GM12874 (cell line): ENCODE results near the gene RFLNA.

Source experiments
- CTCF ChIP-seq: IDR thresholded peaks from 2 replicates; pipeline ENCODE4 v1.5.1; 2011; ENCODE audit warnings: low read depth, mild to moderate bottlenecking, control low read depth, low read length, moderate library complexity; ENCODE audit not compliant: insufficient read depth

Gene RFLNA

DNA sequence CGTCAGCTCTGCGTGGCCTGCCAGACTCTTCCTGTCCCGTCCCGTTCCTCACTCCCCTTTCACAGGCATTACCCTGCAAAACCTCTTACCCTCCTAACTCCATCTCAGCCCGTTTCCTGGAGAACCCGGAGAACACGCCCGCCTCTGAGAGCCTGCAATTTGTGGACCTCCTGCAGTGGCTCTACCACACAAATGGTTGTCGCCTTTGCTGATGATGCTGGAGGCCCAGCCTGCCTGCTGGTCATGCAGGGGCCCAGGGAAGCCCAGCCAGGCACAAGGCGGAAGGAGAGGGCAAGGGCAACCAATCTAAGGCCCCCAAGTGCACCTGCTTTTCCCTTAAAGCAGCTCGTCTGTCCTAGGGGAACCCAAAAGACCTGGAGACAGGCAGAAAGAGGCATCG lies 22.5 kb downstream of the RFLNA start:
- no peak for TF ChIP-seq CTCF

GRCh38 chr12:124318278-124319020 lies 23.6 kb downstream of the RFLNA start:
- TF ChIP-seq CTCF: no peak

GRCh38 chr12:124319368-124320050 lies 24.6 kb downstream of the RFLNA start:
- no peak for TF ChIP-seq CTCF

DNA sequence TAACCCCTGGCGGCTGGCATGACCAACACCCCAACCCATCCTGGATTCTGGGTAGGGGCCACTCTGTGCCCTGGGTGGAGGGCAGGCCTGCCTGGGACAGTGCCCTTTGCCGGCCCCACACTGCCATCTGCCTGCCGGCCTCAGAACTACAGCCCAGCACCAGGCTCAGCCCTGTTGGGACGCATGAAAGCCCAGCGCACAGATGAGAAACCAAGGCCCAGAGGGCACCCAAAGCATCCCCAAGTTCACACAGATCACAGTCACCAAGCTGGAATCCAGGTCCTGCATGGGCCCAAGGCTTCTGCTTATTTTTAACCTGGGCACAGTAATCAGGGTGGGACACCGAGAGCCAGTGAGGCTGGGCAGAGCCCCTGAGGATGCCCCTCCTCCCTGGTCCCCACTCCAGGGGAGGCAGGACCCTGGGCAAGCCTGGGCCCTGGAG lies 26.2 kb downstream of the RFLNA start:
- peak; percentile 95 for TF ChIP-seq CTCF

DNA sequence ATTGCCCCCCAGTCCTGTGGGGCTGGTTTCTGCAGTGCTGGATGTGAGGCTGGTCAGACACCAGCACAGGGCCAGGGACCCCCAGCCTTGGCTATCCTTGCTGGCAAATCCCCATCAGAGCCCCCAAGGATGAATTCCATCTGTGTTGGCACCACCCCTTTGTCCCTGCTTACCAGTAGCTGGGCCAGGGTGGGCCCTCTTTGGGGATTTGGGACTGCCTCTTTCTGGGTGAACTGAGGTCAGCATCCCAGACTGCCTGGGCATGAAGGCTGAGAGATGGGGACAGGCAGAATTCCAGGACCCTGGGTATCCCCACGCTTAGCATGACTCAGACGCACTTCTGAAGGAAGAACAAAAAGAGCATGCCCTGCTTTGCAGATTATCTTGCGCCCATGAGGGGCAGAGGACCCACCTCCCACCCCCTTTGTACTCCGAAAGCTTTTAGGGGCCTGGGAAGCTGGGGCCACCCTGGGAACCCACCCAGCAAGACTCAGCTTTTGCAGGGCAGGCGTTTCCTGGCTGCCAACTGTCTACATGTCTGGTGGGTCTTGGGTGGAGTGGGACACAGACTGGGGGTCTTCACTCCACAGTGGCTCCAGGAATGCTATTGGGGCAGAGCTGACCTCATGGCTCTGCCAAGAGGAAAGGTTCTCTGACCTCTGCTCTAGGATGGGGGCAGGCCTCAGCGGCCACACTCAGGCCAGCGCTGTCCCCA lies 26.8 kb downstream of the RFLNA start:
- no peak for TF ChIP-seq CTCF

GRCh38 chr12:124322271-124322998 lies 27.5 kb downstream of the RFLNA start:
- TF ChIP-seq CTCF: no peak
